ENCODE data around the gene DNAH2.
"Not testable (repeated sequence)": the region's sequence is repeated elsewhere in the genome, so short reads cannot be mapped to it uniquely, and the experiment has no call there.

The DNAH2 gene

GRCh38 chr17:7777017-7777416 is 59.5 kb downstream of the DNAH2 start:
- DNase-seq (ENCODE audit: low read depth in 2 of 2): no peak

GRCh38 chr17:7780736-7781135 is 63.2 kb downstream of the DNAH2 start:
- DNase-seq (ENCODE audit: low read depth in 2 of 2): no peak

- DNase-seq (ENCODE audit: low read depth in 2 of 2): no peak
These were observed 63.9 kb downstream of the DNAH2 start for GRCh38 chr17:7781429-7781828.

- no peak for DNase-seq (ENCODE audit: low read depth in 2 of 2)
These were observed 64.7 kb downstream of the DNAH2 start for GRCh38 chr17:7782240-7782639.

- no peak for DNase-seq (ENCODE audit: low read depth in 2 of 2)
These were observed 69.3 kb downstream of the DNAH2 start for GRCh38 chr17:7786866-7787265.

GRCh38 chr17:7789131-7789530 is 71.6 kb downstream of the DNAH2 start:
- no peak for DNase-seq (ENCODE audit: low read depth in 2 of 2)

- DNase-seq (ENCODE audit: low read depth in 2 of 2): no peak
These were observed 72.6 kb downstream of the DNAH2 start for GRCh38 chr17:7790150-7790549.

- DNase-seq (ENCODE audit: low read depth in 2 of 2): no peak
These were observed 75.1 kb downstream of the DNAH2 start for GRCh38 chr17:7792611-7793010.

GRCh38 chr17:7794075-7794663 is 76.6 kb downstream of the DNAH2 start:
- DNase-seq (ENCODE audit: low read depth in 2 of 2): no peak

GRCh38 chr17:7797976-7798375 is 80.4 kb downstream of the DNAH2 start:
- no peak for DNase-seq (ENCODE audit: low read depth in 2 of 2)

- DNase-seq (ENCODE audit: low read depth in 2 of 2): no peak
These were observed 81.3 kb downstream of the DNAH2 start for GRCh38 chr17:7798839-7799238.

GRCh38 chr17:7803981-7804380 is 86.4 kb downstream of the DNAH2 start:
- DNase-seq (ENCODE audit: low read depth in 2 of 2): no peak

GRCh38 chr17:7806587-7806986 is 89.0 kb downstream of the DNAH2 start:
- no peak for DNase-seq (ENCODE audit: low read depth in 2 of 2)

GRCh38 chr17:7807206-7807605 is 89.7 kb downstream of the DNAH2 start:
- no peak for DNase-seq (ENCODE audit: low read depth in 2 of 2)

GRCh38 chr17:7809086-7809790 is 91.7 kb downstream of the DNAH2 start:
- no peak for DNase-seq (ENCODE audit: low read depth in 2 of 2)

- DNase-seq (ENCODE audit: low read depth in 2 of 2): not testable (repeated sequence)
These were observed 92.3 kb downstream of the DNAH2 start for GRCh38 chr17:7809791-7810343.

- no peak for DNase-seq (ENCODE audit: low read depth in 2 of 2)
These were observed 93.7 kb downstream of the DNAH2 start for GRCh38 chr17:7811251-7811650.

- no peak for DNase-seq (ENCODE audit: low read depth in 2 of 2)
These were observed 97.4 kb downstream of the DNAH2 start for GRCh38 chr17:7814969-7815368.

- no peak for DNase-seq (ENCODE audit: low read depth in 2 of 2)
These were observed 99.5 kb downstream of the DNAH2 start for GRCh38 chr17:7816926-7817642.

- DNase-seq (ENCODE audit: low read depth in 2 of 2): no peak
These were observed 100.1 kb downstream of the DNAH2 start for GRCh38 chr17:7817643-7817964.

GRCh38 chr17:7818026-7818425 is 100.5 kb downstream of the DNAH2 start:
- DNase-seq (ENCODE audit: low read depth in 2 of 2): no peak

GRCh38 chr17:7818746-7819645 is 101.5 kb downstream of the DNAH2 start:
- no peak for DNase-seq (ENCODE audit: low read depth in 2 of 2)

All from activated CD8-positive, alpha-beta memory T cell treated with anti-CD3 and anti-CD28 coated beads for 4 hours (primary cell).